Kidney epithelial cell (primary cell): ENCODE results near the gene ADI1. TPM values are rescaled to one million over a fixed set of nuclear protein-coding genes. Genes with fewer than 3 reads are reported as not detected.
"Not testable (repeated sequence)": the region's sequence is repeated elsewhere in the genome, so short reads cannot be mapped to it uniquely, and the experiment has no call there.

Experiments used
- DNase-seq: peaks from one replicate; pipeline ENCODE4 v3.0.0-alpha.2; 2010; ENCODE audit warnings: low read depth
- H3K27me3 ChIP-seq: 2 replicates; pipeline ENCODE4 v1.6.0; 2011; ENCODE audit warnings: low read length; ENCODE audit not compliant: control insufficient read depth, insufficient read depth
- H3K36me3 ChIP-seq: 2 replicates; pipeline ENCODE4 v1.5.1; 2011; ENCODE audit warnings: low read length; ENCODE audit not compliant: control insufficient read depth, insufficient read depth
- H3K4me3 ChIP-seq: 2 replicates; pipeline ENCODE4 v1.5.1; 2011; ENCODE audit warnings: low read depth, mild to moderate bottlenecking, control low read depth, low read length
- CTCF ChIP-seq: IDR thresholded peaks from 2 replicates; pipeline ENCODE4 v1.5.1; 2011; ENCODE audit warnings: mild to moderate bottlenecking, moderate library complexity, low read length, control low read depth, inconsistent platforms; ENCODE audit not compliant: insufficient read depth, poor library complexity, severe bottlenecking
- total RNA-seq: library from RNA; depleted of rRNA; stranded (reverse); fragments of >200 nt; gene quantifications from 2 replicates; pipeline ENCODE4 v1.2.3, GENCODE V29; 2015

ADI1 gene
- total RNA-seq, 1 donor from 2014 or later, result 25.6 TPM

DNA sequence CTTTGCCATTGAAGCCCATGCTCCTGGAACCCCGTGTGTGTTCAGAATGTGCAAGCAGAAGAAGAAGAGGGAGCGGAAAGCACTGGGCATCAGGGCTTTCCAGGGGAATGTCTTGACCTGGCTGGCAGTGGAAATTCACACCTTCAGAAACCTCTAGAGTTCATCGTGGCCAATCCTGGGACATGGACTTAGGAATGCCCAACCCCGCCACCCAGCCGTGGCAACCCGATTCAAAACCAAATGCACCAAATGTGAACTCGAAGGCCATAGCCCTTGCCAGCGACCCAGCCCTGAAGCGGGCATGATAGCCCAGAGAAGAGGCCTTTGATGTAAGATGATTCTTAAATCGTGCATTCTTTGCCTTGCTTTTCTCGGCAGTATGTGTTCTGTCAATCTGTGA is 69.4 kb downstream of the ADI1 start:
- no peak for DNase-seq
- TF ChIP-seq CTCF, result no peak

DNA sequence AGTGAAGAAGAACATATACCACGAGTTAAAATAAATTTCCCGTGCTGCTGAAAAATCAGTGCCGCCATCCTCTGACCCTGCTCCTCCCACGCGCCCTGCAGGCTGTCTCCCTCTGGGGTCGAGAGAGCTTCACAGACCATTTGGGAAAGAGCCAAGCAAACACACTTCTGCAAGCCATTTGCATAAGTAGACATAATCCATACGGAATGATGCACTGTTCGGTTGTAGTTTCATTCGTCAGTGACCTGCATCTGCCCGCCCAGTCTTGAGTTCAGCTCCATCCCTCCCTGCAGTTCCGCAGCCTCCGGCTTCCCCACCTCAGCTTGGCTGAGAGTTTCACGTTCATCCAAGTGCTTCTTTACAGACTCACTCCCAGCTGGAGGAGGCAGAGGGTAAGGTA is 70.2 kb downstream of the ADI1 start:
- no peak for TF ChIP-seq CTCF
- no peak overlapping the region for H3K4me3 ChIP-seq
- DNase-seq, result no peak
- peaks cover 2% of the 10 kb centered on the region for H3K36me3 ChIP-seq
- no peaks in the 10 kb centered on the region for H3K27me3 ChIP-seq

More for the DNA sequence above, 69.4 kb downstream of the ADI1 start:
- Histone ChIP-seq H3K4me3 (no peak overlapping the region), H3K27me3 (no peaks in the 10 kb centered on the region), H3K36me3 (peaks cover 4% of the 10 kb centered on the region)

- H3K27me3 ChIP-seq, DNase-seq, H3K36me3 ChIP-seq, H3K4me3 ChIP-seq: not testable (repeated sequence)
Observed at GRCh38 chr2:3448441-3448911, 70.9 kb downstream of the ADI1 start.

GRCh38 chr2:3447789-3448317 is 71.5 kb downstream of the ADI1 start:
- DNase-seq, result no peak
- Histone ChIP-seq H3K36me3 (peaks cover 2% of the 10 kb centered on the region), H3K4me3 (no peak overlapping the region), H3K27me3 (no peaks in the 10 kb centered on the region)
- no peak for TF ChIP-seq CTCF

Other genes starting within 250 kb of the ADI1 start
- 62.2 and 67.2 TPM in 2 replicates for gene EIPR1, start 141.7 kb downstream of the ADI1 start, total RNA-seq
- 47.7 and 67.0 TPM in 2 replicates for gene TRAPPC12, start 139.8 kb downstream of the ADI1 start, total RNA-seq
- gene RNASEH1, start 38.8 kb upstream of the ADI1 start, total RNA-seq, result 39.0 and 43.0 TPM in 2 replicates
- gene RPS7, start 55.7 kb upstream of the ADI1 start, total RNA-seq, result 3,924 and 4,999 TPM in 2 replicates
- gene COLEC11, start 75.6 kb upstream of the ADI1 start, total RNA-seq, result not detected in 2 replicates
- gene ALLC, start 138.7 kb upstream of the ADI1 start, total RNA-seq, result 0.13 TPM in 1 of 2 replicates, not detected in the other
- gene DCDC2C, start 184.0 kb upstream of the ADI1 start, total RNA-seq, result not detected in 2 replicates